Vagina (tissue), 2 donors: ENCODE results near the gene ARPP21.

Source experiments
- POLR2A ChIP-seq, 2 donors: fragments of 450-650 bp; IDR thresholded peaks; one replicate each; pipeline ENCODE4 v1.6.1; 2017; ENCODE audit warnings: antibody characterized with exemption in 2 of 2, mild to moderate bottlenecking in 2 of 2, moderate library complexity in 2 of 2
- POLR2AphosphoS5 ChIP-seq, 2 donors: sonication (generic); formaldehyde crosslinking; IDR thresholded peaks; one replicate each; pipeline ENCODE4 v1.9.0; 2017; ENCODE audit warnings: antibody characterized with exemption in 2 of 2, mild to moderate bottlenecking in 2 of 2, low read depth in 1 of 2; ENCODE audit not compliant: insufficient read depth in 1 of 2
- TF ChIP-seq, protein P1 (sequence below), 3 experiments: fragments of 450-650 bp in 2 of 3; fragments of 200-600 bp in 1 of 3; sonication (generic) in 1 of 3; IDR thresholded peaks; one replicate each; pipeline ENCODE4 v1.5.1; 2017 to 2019; ENCODE audit warnings: antibody characterized with exemption in 3 of 3, mild to moderate bottlenecking in 2 of 3, moderate library complexity in 2 of 3

GRCh38 chr3:35705904-35706303 is 66.6 kb downstream of the ARPP21 start:
- TF ChIP-seq, protein P1, sequence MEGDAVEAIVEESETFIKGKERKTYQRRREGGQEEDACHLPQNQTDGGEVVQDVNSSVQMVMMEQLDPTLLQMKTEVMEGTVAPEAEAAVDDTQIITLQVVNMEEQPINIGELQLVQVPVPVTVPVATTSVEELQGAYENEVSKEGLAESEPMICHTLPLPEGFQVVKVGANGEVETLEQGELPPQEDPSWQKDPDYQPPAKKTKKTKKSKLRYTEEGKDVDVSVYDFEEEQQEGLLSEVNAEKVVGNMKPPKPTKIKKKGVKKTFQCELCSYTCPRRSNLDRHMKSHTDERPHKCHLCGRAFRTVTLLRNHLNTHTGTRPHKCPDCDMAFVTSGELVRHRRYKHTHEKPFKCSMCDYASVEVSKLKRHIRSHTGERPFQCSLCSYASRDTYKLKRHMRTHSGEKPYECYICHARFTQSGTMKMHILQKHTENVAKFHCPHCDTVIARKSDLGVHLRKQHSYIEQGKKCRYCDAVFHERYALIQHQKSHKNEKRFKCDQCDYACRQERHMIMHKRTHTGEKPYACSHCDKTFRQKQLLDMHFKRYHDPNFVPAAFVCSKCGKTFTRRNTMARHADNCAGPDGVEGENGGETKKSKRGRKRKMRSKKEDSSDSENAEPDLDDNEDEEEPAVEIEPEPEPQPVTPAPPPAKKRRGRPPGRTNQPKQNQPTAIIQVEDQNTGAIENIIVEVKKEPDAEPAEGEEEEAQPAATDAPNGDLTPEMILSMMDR (IDR thresholded peaks at IDR 0.05): no peak
- no peak for TF ChIP-seq POLR2AphosphoS5 (IDR thresholded peaks at IDR 0.05; ENCODE audit: insufficient read depth in 1 of 2, low read depth in 1 of 2)
- TF ChIP-seq POLR2A (IDR thresholded peaks at IDR 0.05): no peak
